ENCODE data around the gene CDK6.

DNA sequence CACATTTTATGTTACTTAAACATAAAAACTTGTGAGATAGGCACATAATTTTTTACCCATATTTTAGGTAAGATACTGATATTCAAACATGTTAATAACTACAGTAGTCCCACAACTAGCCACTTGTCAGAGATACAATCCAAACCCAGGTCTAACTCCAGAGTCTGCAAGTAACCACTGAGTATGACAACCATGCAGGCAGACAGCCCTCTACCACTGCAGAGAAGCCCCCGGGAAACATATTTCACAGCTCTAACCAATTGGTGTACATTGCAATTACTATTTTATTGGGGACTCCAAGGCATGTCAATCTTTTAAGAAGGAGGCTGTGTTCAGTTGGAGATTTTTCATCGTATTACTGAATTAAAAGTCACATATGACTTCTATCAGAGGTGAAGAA is 139.0 kb downstream of the CDK6 start:
- TF ChIP-seq, protein P1, sequence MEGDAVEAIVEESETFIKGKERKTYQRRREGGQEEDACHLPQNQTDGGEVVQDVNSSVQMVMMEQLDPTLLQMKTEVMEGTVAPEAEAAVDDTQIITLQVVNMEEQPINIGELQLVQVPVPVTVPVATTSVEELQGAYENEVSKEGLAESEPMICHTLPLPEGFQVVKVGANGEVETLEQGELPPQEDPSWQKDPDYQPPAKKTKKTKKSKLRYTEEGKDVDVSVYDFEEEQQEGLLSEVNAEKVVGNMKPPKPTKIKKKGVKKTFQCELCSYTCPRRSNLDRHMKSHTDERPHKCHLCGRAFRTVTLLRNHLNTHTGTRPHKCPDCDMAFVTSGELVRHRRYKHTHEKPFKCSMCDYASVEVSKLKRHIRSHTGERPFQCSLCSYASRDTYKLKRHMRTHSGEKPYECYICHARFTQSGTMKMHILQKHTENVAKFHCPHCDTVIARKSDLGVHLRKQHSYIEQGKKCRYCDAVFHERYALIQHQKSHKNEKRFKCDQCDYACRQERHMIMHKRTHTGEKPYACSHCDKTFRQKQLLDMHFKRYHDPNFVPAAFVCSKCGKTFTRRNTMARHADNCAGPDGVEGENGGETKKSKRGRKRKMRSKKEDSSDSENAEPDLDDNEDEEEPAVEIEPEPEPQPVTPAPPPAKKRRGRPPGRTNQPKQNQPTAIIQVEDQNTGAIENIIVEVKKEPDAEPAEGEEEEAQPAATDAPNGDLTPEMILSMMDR (IDR thresholded peaks at IDR 0.05 in 8 of 11, conservative IDR thresholded peaks at IDR 0.05 in 3 of 11), result no peak
- TF ChIP-seq POLR2A (IDR thresholded peaks at IDR 0.05) (no peak), POLR2AphosphoS5 (IDR thresholded peaks at IDR 0.05) (no peak)

All from spleen (tissue), 7 donors.